Measurements from ENCODE around the gene UNC5B.

Gene UNC5B

GRCh38 chr10:71343392-71343773 lies 131.0 kb downstream of the UNC5B start:
- no peak for DNase-seq (ENCODE audit: low spot score)

GRCh38 chr10:71344154-71344925 lies 132.0 kb downstream of the UNC5B start:
- no peak for DNase-seq (ENCODE audit: low spot score)

GRCh38 chr10:71344993-71345480 lies 132.7 kb downstream of the UNC5B start:
- no peak for DNase-seq (ENCODE audit: low spot score)

- DNase-seq (ENCODE audit: low spot score), result no peak
Measured at GRCh38 chr10:71345694-71346093, 133.3 kb downstream of the UNC5B start.

- no peak for DNase-seq (ENCODE audit: low spot score)
Measured at GRCh38 chr10:71346731-71347130, 134.4 kb downstream of the UNC5B start.

- no peak for DNase-seq (ENCODE audit: low spot score)
Measured at GRCh38 chr10:71347587-71348395, 135.4 kb downstream of the UNC5B start.

GRCh38 chr10:71348850-71349249 lies 136.5 kb downstream of the UNC5B start:
- no peak for DNase-seq (ENCODE audit: low spot score)

- DNase-seq (ENCODE audit: low spot score), result no peak
Measured at GRCh38 chr10:71349406-71349805, 137.0 kb downstream of the UNC5B start.

- DNase-seq (ENCODE audit: low spot score), result no peak
Measured at GRCh38 chr10:71351087-71351486, 138.7 kb downstream of the UNC5B start.

- DNase-seq (ENCODE audit: low spot score), result no peak
Measured at GRCh38 chr10:71351628-71352319, 139.4 kb downstream of the UNC5B start.
